Fibroblast of peridontal ligament (primary cell): ENCODE measurements around the gene TSNAX.
"Not testable (repeated sequence)": the region's sequence is repeated elsewhere in the genome, so short reads cannot be mapped to it uniquely, and the experiment has no call there.

ENCODE experiments used
- DNase-seq: peaks from one replicate; pipeline ENCODE4 v3.0.0-alpha.2; 2010; ENCODE audit errors: extremely low read depth

Gene TSNAX, protein sequence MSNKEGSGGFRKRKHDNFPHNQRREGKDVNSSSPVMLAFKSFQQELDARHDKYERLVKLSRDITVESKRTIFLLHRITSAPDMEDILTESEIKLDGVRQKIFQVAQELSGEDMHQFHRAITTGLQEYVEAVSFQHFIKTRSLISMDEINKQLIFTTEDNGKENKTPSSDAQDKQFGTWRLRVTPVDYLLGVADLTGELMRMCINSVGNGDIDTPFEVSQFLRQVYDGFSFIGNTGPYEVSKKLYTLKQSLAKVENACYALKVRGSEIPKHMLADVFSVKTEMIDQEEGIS

DNA sequence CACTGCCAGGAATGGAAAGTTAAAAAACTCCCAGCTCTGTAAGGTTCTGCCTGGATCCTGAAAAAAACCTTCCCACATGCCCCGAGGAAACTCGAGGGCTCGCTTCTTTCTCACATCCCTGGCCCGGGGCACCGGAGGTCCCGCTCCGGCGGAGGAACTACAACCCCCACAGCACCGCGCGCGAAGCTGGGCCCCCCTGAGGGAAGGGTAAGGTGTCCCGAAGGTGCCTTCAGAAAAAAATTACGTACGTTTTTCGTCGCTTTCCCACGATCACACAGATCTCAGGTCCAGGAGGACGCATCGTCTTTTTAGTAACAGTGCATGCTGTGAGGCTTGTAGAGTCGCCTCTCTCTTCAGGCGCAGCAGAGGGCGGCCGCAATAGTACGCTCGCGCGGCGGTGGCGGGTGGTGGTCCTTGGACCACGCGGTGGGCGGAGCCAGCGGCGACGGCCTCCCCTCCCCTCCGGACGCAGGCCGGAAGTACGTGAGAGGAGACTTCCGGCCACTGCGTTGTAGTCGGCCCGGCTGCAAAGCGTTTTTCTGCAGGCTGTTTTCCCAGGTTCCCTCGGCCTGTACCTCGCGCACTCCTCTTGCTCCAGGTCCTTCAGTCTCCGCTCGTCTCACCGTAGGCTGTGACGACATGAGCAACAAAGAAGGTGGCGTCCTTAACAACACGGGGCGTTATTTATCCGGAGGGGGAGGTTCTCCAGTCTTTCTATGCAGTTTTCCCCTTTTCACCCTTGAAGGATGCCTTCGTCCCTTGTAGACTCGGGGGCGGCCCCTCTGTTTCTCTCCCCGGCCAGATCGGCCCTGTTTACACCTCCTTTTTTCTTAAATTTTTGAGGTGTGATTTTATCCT is at the start of gene TSNAX:
TSS of gene TSNAX (plus strand) at position 498 of the 858 bp plus-strand sequence. CDS start at position 640, 142 bp downstream.
- DNase-seq: peak; percentile 89

DNA sequence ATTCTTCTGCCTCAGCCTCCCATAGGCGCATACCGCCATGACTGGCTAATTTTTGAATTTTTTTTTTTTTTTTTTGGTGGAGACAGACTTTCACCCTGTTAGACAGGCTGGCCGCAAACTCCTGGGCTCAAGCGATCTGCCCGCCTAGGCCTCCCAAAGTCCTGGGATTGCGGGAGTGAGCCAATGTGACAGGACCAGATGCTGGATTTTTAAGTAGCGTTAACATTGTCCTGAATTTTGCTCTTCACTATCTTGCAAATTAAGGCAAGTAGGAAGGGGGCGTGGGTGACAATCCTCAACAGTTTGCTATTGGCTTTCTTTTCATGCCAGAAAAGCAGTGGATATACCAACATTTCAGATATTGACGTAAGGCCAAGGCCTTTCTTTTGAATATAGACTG is 49.7 kb upstream of the TSNAX start:
- DNase-seq: no peak

DNA sequence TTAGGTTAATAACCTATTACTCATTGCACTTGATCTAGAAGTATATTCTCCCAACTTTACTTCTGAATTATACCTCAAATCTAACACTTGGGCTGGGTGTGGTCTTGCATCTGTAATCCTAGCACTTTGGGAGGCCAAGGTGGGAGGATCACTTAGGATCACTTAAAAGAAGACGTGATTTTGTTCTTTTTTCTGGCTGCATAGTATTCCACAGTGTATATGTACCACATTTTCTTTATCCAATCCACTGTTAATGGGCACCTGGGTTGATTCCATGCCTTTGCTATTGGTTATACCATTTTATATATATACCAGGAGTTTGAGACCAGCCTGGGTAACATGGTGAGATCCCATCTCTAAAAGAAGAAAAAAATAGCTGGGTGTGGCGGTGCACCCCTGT is 48.5 kb upstream of the TSNAX start:
- no peak for DNase-seq

DNA sequence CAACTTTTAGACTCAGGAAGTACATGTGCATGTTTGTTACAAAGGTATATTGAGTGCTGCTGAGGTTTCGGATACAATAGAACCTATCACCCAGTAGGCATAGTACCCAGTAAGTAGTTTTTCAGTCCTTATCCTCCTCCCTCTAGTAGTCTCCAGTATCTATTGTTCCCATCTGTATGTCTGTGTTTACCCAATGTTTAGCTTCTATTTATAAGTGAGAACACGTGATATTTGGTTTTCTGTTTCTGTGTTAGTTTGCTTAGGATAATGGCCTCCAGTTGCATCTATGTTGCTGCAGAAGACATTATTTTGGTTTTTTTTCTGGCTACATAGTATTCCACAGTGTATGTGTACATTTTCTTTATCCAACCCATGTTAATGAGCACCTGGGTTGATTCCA is 47.2 kb upstream of the TSNAX start:
- DNase-seq: no peak

DNA sequence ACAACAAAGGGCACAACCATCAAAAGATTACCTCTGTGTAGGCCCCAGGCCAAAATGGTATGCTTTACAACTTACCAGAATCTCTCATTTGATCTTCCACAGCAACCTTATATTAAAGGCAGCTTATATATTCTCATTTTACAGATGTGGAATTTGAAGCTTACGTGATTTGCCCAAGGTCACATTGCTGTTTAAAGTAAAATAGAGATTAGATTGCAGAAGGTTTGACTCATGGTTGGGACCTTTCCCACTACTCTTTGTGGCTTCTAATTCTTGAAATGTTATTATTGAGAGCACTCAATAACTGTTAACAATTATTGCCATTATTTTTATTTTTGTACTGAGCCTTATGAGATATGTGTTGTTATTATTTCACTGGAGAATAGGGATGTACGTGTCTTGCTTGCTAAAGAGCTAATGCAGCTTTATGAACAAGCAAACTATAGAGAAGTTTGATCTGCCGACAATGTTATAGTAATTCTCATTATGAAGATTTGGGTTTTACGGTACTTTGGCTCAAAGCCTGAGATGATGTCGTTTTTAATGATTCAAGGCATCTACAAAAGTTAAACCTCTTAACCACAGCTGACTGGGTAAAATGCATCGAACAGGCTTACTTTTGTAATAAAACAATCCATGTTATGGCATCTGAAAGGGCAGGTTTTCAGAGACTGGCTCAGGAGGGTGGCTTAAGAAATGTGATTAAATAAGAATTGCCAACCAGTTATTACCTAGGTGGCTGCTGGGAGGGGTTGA is 43.3 kb upstream of the TSNAX start:
- DNase-seq: peak; percentile 22

DNA sequence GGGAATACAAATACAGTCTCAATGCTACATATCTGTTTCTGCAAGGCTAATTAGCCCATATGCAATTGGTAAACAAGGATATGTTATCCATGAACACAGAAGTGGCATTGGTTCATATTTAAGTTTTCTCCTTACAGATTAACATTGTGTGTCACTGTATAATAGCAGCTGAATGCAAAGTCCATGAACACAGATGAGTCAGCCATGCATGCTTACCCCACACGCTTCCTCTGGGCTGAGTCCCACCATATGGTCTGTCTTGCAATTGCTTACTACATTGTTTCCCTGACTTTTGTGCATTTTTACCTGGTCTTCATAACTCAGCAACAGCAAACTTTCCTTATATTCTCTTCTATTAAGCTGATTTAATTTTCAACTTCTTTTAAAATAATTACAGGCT is 41.5 kb upstream of the TSNAX start:
- peak; percentile 45 for DNase-seq

DNA sequence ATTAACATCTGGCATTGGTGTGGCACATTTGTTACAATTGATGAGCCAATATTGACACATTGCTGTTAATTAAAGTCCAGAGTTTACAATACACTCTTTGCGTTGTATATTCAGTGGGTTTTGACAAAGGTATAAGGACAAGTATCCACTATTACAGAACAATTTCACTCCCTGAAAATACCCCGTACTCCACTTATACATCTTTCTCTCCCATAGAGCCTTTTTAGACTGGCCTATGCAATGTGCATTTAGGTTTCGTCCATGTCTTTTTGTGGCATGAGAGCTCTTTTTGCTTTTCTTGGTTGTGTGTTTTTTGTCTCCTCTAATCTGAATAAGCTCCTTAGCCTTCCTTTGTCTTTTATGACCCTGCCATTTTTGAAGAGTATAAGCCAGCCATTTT is 40.6 kb upstream of the TSNAX start:
- no peak for DNase-seq

DNA sequence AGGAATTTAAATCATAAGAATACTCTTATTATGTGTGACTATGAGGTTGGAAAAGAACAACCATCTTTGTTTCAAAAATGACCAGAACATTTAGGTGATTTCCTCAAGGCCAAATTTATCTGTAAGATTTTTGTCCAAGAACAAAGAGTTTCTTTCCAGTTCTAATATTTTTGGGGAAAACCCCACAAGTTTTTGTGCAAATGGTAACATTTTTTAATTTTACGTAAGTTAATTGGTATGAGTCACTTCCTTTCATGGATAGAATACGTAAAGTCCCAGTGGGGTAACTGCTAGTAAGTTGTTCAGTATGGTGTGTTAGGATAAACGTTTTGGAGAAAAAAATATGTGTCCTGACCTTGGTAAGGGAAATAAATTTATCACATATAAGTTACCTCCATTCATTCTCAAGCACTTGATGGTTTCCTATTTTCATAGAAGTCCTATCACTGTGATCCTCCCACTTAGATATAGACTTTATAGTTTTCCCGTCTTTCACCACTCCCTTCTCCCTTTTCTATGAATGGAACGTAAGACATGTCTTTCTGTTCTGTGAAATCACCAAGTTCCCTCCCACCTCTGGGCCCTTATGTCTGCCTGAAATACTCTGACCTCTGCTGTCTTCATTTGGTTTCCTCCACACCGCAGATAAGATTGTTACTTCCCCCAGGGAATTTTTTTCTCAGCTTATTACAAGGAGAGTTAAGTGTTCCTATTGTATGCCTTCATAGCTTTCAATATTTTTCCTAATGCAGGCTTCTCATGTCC is 34.9 kb upstream of the TSNAX start:
- DNase-seq: peak; percentile 34

DNA sequence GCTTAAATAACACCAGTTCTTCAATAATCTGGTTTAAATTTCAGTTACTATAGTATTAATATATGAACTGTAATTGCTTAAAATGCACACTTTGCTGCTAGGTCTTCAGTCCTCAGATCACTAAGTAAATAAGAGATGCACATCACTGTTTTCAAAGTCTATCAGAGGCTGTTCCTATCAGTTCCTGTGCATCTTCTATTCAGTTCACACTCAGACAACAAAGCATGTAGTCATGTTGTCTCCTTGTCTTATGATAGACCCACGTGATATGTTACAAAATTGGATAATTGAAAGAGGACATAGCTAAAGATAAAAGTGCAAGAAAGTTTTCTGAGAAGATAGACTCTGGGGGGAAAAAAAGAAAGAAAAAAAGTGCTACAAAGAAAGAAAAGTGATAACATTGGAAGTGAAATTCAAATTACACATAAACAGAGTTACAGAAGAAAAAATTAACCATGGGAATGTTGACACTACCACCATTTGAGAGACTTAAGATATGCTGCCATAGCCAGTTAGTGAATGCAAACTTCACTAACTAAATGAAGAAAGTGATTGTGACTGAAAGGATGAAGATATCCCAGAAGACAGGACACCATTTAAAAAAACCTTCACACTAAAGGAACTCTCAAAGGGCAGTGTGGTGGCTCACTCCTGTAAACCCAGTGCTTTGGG is 33.9 kb upstream of the TSNAX start:
- DNase-seq: no peak

DNA sequence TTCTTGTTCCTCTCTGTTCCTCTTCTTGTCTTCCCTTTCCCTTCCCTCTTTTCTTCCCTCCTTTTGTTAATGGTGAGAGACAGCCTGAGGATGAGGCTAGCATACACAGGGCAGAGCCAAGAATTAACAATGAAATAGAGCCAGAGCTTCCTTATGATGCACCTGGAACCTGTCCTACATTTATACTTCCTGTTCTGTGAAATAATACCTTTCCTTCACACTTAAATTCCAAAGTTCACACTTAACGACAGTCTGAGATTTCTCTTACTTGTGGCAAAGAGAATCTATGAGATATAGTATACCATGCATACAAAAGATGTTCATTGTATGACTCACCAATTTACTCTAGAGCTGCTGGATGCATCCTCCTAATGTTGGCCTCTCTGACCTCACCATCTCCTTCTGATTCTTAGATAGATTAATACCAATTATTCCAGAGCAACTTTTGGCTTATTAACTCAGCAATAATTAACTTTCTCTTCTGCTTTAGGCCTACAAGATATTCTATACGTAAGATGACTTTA is 30.8 kb upstream of the TSNAX start:
- DNase-seq: no peak

DNA sequence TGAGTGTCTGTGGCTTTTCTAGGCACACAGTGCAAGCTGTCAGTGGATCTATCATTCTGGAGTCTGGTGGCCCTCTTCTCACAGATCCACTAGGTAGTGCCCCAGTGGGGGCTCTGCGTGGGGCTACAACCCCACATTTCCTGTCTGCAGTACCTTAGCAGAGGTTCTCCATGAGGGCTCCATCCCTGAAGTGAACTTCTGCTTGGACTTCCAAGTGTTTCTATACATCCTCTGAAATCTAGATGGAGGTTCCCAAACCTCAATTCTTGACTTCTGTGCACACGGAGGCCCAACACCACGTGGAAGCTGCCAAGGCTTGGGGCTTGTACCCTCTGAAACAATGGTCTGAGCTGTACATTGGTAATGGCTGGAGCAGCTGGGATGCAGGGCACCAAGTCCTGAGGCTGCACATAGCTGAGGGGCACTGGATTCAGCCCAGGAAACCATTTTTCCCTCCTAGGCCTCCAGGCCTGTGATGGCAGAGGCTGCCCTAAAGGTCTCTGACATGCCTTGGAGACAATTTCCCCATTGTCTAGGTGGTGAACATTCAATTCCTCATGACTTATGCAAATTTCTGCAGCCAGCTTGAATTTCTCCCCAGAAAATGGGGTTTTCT is 29.2 kb upstream of the TSNAX start:
- no peak for DNase-seq

DNA sequence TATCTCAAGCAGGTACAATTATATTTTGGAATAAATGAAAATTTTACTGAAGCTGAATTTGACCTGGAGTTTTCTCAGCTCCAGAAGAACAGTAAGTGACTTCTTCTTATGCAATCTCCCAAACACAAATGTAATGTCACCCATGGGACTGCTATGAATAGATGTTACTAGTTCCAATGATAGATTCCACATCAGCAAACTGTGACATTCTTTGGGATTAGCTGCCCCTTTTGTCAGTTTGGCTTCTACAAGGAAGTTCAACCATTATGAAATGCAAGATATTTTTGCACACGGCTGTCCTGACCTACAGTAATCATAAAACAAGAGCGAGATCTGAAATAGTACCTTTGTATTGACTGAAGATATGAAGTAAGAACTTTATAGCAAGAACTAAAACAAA is 27.8 kb upstream of the TSNAX start:
- DNase-seq: no peak

DNA sequence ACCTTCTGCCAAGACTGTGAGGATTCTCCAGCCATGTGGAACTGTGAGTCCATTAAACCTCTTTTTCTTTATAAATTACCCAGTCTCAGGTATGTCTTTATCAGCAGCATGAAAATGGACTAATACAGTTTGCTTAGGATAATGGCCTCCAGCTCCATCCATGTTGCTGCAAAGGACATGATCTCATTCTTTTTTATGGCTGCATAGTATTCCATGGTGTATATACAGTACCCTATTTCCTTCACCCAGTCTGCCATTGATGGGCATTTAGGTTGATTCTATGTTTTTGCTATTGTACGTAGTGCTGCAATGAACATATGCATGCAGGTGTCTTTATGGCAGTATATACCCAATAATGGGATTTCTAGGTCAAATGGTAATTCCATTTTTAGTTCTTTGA is 25.3 kb upstream of the TSNAX start:
- DNase-seq: not testable (repeated sequence)

DNA sequence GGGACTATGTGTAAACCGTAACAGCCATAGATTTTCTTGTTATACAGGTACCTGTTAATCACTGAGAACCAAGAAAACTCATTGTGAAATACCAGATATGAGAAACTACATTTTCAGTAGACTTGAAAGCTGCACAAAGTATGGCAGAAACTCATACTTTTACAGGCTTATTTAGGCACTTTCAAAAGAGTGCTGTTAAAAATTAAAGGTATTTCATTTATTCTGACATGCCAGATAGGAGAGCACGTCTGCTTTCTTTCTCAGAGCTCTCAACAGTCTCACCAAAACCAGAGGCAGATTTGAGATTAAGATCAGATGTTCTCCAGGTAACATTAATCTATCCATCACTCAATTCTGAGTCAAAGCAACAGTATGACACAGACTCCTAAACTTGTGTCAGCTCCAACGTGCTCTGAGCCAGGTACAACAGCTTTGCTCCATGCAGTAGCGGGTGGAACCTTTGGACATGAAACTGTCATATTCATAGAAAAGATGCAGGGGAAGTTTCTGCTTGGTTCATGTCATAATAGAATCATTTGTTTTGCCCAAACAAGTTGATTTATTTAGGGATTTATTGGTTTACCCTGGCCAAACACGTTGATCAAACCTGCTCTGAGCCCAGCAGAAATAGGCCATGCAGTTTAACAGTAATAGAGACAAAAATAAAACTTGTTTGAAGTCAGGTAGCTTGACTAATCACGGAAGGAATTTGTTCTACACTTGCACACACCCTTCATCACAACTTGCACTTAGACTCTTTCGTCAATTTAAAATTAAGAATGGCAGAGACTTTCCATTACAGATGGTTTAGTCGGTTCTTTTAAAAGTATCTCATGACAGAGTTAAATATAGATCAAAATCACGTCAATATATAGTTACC is 20.8 kb upstream of the TSNAX start:
- DNase-seq: no peak

DNA sequence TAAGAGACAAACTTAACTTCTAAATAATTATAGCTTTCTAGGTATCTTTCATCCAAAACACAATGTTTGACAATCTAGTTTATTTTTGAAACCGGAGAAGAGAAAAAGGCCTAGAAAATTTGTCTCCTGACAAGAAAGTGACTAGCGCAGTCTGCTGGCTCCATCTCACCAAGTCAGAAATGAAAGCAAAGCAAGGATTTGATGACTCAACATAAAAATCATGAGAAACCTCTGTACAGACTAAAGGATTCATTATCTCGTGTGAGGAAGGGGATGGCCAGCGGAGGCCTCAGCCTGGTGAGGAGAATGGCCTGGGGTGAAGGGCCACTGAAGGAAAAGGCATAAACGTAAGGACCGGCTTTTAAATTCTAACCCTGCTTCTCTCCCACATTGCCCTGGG is 20.0 kb upstream of the TSNAX start:
- peak; percentile 41 for DNase-seq

DNA sequence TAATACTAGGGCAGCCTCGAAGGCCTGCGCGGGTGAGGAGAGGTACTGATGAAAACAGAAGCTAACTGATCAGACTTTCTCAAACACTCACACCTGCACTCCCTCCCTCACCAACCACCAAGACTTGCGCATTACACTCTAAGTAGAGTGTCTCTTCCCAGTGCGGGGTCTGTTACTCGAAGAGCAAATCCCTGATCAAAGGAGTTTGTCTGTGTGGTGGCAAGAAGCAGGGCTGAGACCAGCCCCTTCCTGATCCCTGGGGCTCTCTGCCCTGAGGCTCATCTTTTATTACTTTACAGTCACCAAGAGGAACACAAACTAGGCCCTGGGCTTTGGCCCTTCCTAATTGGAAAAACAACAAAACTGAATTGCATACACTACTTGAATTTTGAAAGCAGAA is 19.5 kb upstream of the TSNAX start:
- DNase-seq: no peak

DNA sequence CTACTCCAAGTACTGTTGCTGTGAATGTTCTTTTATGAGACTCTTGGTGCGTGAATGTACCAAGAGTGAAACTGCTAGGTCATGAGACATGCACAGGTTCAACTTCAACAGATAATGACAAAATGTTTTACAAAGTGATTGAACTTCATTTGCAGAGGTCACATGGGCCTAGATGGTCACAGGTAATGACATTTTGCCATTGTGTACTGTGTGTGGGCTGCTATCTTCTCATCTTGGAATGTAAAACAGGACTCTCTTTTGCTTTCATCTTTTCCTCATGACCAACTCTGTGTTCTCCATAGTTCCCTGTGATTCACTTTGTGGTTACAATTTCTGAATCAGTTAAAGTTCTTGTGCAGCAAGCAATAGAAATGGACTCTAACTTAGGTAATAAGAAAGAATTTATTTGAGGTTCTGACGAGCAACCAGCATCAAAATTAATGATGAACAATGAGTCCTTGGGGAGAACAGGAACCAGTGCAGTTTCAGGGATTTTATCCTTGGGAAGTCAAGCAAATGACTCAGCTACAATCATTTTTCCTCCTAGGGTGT is 16.2 kb upstream of the TSNAX start:
- DNase-seq: peak; percentile 53

DNA sequence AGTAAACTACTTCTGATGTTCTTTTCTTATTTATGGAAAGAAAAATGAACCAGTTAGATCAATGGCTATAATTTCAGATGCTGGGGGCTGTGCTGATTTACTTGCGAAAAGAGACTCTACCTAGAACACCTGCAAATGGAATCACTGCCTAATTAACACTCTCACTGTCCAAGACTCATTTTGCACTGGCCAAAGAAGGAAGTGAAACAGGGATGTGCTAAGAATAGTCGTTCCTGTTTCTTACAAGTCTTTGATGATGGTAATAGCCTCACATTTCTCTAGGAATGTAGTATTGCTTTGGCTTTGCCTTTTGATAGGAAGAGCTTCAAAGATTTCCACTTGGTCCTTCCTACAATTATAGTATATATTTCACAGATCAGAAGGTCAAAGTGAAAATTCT is 12.7 kb upstream of the TSNAX start:
- no peak for DNase-seq

DNA sequence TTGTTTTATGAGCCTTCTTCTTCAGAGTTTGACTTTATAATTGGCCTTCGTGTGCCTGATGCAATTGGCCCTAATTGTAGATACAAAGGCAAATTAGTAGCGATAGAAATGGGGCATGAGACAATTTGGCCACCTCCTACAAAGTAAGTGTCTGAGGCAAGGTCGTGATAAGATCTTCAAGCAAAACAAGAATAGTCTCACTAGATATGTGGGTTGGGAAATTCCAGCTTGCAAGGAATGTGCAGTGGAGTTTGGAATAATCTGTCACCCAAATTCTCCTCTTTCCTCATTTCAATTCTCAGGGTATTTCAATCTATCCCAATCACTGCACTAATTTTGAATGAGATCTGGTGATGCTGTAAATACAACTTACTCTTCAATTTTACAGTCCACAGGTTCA is 11.4 kb upstream of the TSNAX start:
- no peak for DNase-seq
